IMR-90 (cell line): Measurements from ENCODE around the gene ADGRB3. TPM values are rescaled to one million over a fixed set of nuclear protein-coding genes. Genes with fewer than 3 reads are reported as not detected.

Experiments
- ATAC-seq: fragments of 200-7000 bp; cut with Tn5 transposase; 2 replicates; pipeline ENCODE4 v1.9.1; 2020; ENCODE audit warnings: low read depth, mild to moderate bottlenecking, moderate library complexity
- BruUV-seq: library from RNA; stranded (reverse); fragments of 400-500 nt; replicated peaks from 2 replicates; lab custom pipeline; 2021; lab: Mats Ljungman, UMichigan
- CTCF ChIA-PET: fragments of 300-600 bp; formaldehyde crosslinking; extraction: SDS; loops from one replicate; lab custom pipeline; 2021; ENCODE audit warnings: antibody characterized with exemption; lab: Yijun Ruan, JAX
- POLR2A ChIA-PET: fragments of 300-600 bp; sonication (Branson Sonifier 250); formaldehyde crosslinking; loops from one replicate; lab custom pipeline; 2022; ENCODE audit warnings: antibody characterized with exemption; ENCODE audit not compliant: unreplicated experiment; lab: Charles Lee
- DNase-seq: peaks from one replicate; pipeline ENCODE4 v3.0.0; 2013
- H2AFZ ChIP-seq: replicated peaks from 2 replicates; pipeline ENCODE3; 2013; ENCODE audit warnings: low read length, mild to moderate bottlenecking; ENCODE audit not compliant: poor library complexity
- H2AK5ac ChIP-seq: 2 replicates; pipeline ENCODE4 v1.6.1; 2013; ENCODE audit warnings: low read depth, low read length, inconsistent platforms
- H2AK9ac ChIP-seq: replicated peaks from 2 replicates; pipeline ENCODE3; 2013; ENCODE audit warnings: mild to moderate bottlenecking, low read depth, low read length, moderate library complexity; ENCODE audit not compliant: poor library complexity
- H2BK120ac ChIP-seq: 2 replicates; pipeline ENCODE4 v1.6.1; 2013; ENCODE audit warnings: low read depth, low read length, inconsistent platforms
- H2BK15ac ChIP-seq: 3 replicates; pipeline ENCODE4 v1.6.1; 2013; ENCODE audit warnings: low read depth, low read length, inconsistent platforms
- H2BK20ac ChIP-seq: 2 replicates; pipeline ENCODE4 v1.6.1; 2013; ENCODE audit warnings: low read depth, mild to moderate bottlenecking, inconsistent platforms, low read length, moderate library complexity
- H2BK5ac ChIP-seq: 2 replicates; pipeline ENCODE4 v1.6.1; 2013; ENCODE audit warnings: mild to moderate bottlenecking, low read depth, low read length, inconsistent platforms; ENCODE audit not compliant: poor library complexity, severe bottlenecking
- H3K14ac ChIP-seq: replicated peaks from 2 replicates; pipeline ENCODE4 v1.6.1; 2013; ENCODE audit warnings: low read depth, low read length, inconsistent platforms
- H3K18ac ChIP-seq: 2 replicates; pipeline ENCODE4 v1.6.1; 2013; ENCODE audit warnings: low read depth, low read length, control low read depth
- H3K23ac ChIP-seq: 2 replicates; pipeline ENCODE4 v1.6.1; 2013; ENCODE audit warnings: low read depth, low read length, inconsistent platforms
- H3K27ac ChIP-seq: 2 replicates; pipeline ENCODE4 v1.5.1; 2013; ENCODE audit warnings: mild to moderate bottlenecking, control low read depth, low read length; ENCODE audit not compliant: insufficient read depth
- H3K27me3 ChIP-seq: 2 replicates; pipeline ENCODE4 v1.6.1; 2013; ENCODE audit warnings: low read length; ENCODE audit not compliant: control insufficient read depth, insufficient read depth
- H3K36me3 ChIP-seq: 2 replicates; pipeline ENCODE4 v1.6.1; 2013; ENCODE audit warnings: low read length, mixed read lengths; ENCODE audit not compliant: control insufficient read depth, insufficient read depth
- H3K4ac ChIP-seq: 2 replicates; pipeline ENCODE4 v1.6.1; 2013; ENCODE audit warnings: low read depth, low read length, inconsistent platforms
- H3K4me1 ChIP-seq: 2 replicates; pipeline ENCODE4 v1.6.1; 2013; ENCODE audit warnings: low read length, mixed read lengths; ENCODE audit not compliant: control insufficient read depth, insufficient read depth
- H3K4me2 ChIP-seq: 2 replicates; pipeline ENCODE4 v1.6.1; 2013; ENCODE audit warnings: low read depth, mild to moderate bottlenecking, control low read depth, low read length, moderate library complexity
- H3K4me3 ChIP-seq: 2 replicates; pipeline ENCODE4 v1.5.1; 2013; ENCODE audit warnings: low read depth, mild to moderate bottlenecking, control low read depth, low read length, moderate library complexity; ENCODE audit not compliant: insufficient read depth
- H3K56ac ChIP-seq: 2 replicates; pipeline ENCODE4 v1.6.1; 2013; ENCODE audit warnings: low read length, inconsistent platforms; ENCODE audit not compliant: insufficient read depth; ENCODE audit errors: extremely low read depth
- H3K79me1 ChIP-seq, 2 experiments: 2 replicates each; pipeline ENCODE4 v1.6.1; 2013; ENCODE audit warnings: low read length in 2 of 2, inconsistent platforms in 1 of 2, low read depth in 1 of 2
- H3K9ac ChIP-seq: 2 replicates; pipeline ENCODE4 v1.6.1; 2013; ENCODE audit warnings: low read depth, low read length, control low read depth
- H3K9me1 ChIP-seq: 2 replicates; pipeline ENCODE4 v1.6.1; 2013; ENCODE audit warnings: low read length, inconsistent platforms; ENCODE audit not compliant: insufficient read depth
- H3K9me3 ChIP-seq: 2 replicates; pipeline ENCODE4 v1.6.1; 2013; ENCODE audit warnings: low read length; ENCODE audit not compliant: control insufficient read depth, insufficient read depth
- H4K20me1 ChIP-seq: 2 replicates; pipeline ENCODE4 v1.6.1; 2013; ENCODE audit warnings: low read length, inconsistent platforms; ENCODE audit not compliant: insufficient read depth
- H4K5ac ChIP-seq: 2 replicates; pipeline ENCODE4 v1.6.1; 2013; ENCODE audit warnings: mild to moderate bottlenecking, low read depth, low read length, control low read depth
- H4K8ac ChIP-seq, 2 experiments: 2 replicates each; pipeline ENCODE4 v1.6.1; 2013; ENCODE audit warnings: low read depth in 2 of 2, low read length in 2 of 2, control low read depth in 1 of 2, inconsistent platforms in 1 of 2
- H4K91ac ChIP-seq: 2 replicates; pipeline ENCODE4 v1.6.1; 2013; ENCODE audit warnings: low read depth, low read length, inconsistent platforms; ENCODE audit not compliant: insufficient read depth
- dilution Hi-C: fragments of 300-500 bp; cut with HindIII; formaldehyde crosslinking; loops from one replicate; pipeline ENCODE4 v1.14.3; 2018; ENCODE audit warnings: low sequenced_read_pairs; ENCODE audit not compliant: unreplicated experiment
- in situ Hi-C: fragments of 300-500 bp; cut with MboI; formaldehyde crosslinking; loops from 3 replicates; pipeline ENCODE4 v1.14.3; 2019; ENCODE audit warnings: low sequenced_read_pairs, inconsistent platforms, mixed read lengths
- intact Hi-C: fragments of 100-400 bp; cut with micrococcal nuclease; formaldehyde crosslinking; loops from 2 replicates; pipeline ENCODE4 v1.10.0; 2022
- polyA plus RNA-seq, 3 experiments: library from polyadenylated mRNA; depleted of rRNA; stranded (reverse); fragments of >200 nt; gene quantifications; 2 replicates each; pipeline ENCODE4 v1.2.3, GENCODE V29; 2012; ENCODE audit warnings: low replicate concordance in 1 of 3
- total RNA-seq: library from RNA; depleted of rRNA; stranded (reverse); fragments of >200 nt; gene quantifications from 2 replicates; pipeline ENCODE4 v1.2.3, GENCODE V29; 2012
- TF ChIP-seq, protein P1 (sequence below): fragments of 150-350 bp; IDR thresholded peaks from 2 replicates; pipeline ENCODE4 v1.6.1; 2016; ENCODE audit warnings: low read depth, mild to moderate bottlenecking, low read length, moderate library complexity, borderline replicate concordance

Gene ADGRB3
- total and polyA plus RNA-seq, 2 of the 4 experiments (the other 2 are of a cell fraction): not detected

- Histone ChIP-seq H3K4ac (no peak overlapping the region), H3K9ac (no peak overlapping the region), H4K5ac (no peak overlapping the region), H3K4me2 (no peak overlapping the region), H3K36me3 (no peaks in the 10 kb centered on the region), H2AK5ac (no peak overlapping the region), H3K56ac (no peak overlapping the region), H3K9me1 (no peaks in the 10 kb centered on the region), H3K23ac (no peak overlapping the region), H2BK20ac (no peak overlapping the region), H4K91ac (no peak overlapping the region), H2AFZ (no peak overlapping the region), H3K14ac (no peak overlapping the region), H2BK120ac (no peak overlapping the region), H4K8ac (no peak overlapping the region), H2BK15ac (no peak overlapping the region), H3K4me1 (no peaks in the 10 kb centered on the region), H3K27me3 (no peaks in the 10 kb centered on the region), H3K79me1 (no peaks in the 10 kb centered on the region), H3K4me3 (no peak overlapping the region), H2BK5ac (no peak overlapping the region), H4K20me1 (no peaks in the 10 kb centered on the region), H3K9me3 (no peaks in the 10 kb centered on the region), H3K18ac (no peak overlapping the region), H2AK9ac (no peak overlapping the region), H3K27ac (no peak overlapping the region)
- POLR2A ChIA-PET: no interaction called here
- CTCF ChIA-PET: no interaction called here
- TF ChIP-seq, protein P1, sequence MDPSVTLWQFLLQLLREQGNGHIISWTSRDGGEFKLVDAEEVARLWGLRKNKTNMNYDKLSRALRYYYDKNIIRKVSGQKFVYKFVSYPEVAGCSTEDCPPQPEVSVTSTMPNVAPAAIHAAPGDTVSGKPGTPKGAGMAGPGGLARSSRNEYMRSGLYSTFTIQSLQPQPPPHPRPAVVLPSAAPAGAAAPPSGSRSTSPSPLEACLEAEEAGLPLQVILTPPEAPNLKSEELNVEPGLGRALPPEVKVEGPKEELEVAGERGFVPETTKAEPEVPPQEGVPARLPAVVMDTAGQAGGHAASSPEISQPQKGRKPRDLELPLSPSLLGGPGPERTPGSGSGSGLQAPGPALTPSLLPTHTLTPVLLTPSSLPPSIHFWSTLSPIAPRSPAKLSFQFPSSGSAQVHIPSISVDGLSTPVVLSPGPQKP: no peak
- dilution Hi-C loops (no loop called here), in situ Hi-C loops (no loop called here), intact Hi-C loops (no loop called here)
- ATAC-seq: no peak
- DNase-seq: no peak
- no TSS peak for BruUV-seq
These were observed 403.8 kb downstream of the ADGRB3 start for GRCh38 chr6:69038841-69039240.
